ENCODE results near the gene TPSD1. TPM values are rescaled to one million over a fixed set of nuclear protein-coding genes. Genes with fewer than 3 reads are reported as not detected.

TPSD1 gene
- total RNA-seq, 1 donor from 2014 or later = not detected

DNA sequence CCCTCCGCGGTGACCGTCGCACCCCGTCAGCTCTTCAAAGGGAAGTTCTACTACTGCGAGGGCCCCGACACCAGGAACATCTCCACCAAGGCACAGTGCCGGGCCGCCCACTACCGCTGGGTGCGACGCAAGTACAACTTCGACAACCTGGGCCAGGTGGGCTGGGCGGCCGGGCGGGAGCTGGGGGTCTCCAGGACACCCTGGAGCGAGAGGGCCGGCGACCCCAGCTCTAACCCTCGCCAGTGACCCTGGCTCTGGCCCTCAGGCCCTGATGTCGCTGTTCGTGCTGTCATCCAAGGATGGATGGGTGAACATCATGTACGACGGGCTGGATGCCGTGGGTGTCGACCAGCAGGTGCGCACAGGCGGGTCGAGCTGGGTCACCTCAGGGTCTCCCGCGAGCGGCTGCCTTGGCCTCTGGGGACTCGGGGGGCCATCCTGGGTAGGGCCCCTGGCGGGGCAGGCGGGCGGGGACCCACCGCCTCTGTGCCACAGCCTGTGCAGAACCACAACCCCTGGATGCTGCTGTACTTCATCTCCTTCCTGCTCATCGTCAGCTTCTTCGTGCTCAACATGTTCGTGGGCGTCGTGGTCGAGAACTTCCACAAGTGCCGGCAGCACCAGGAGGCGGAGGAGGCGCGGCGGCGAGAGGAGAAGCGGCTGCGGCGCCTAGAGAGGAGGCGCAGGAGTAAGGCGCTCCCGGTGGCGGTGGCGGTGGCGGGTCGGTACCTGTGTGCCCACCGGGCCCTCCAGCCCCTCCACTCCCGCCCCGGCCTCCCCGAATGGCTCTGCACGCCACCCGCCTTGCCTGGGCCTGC, 44.2 kb upstream of the TPSD1 start:
- H3K36me3 Mint-ChIP-seq = no peaks in the 10 kb centered on the region
- TF ChIP-seq, protein P1, sequence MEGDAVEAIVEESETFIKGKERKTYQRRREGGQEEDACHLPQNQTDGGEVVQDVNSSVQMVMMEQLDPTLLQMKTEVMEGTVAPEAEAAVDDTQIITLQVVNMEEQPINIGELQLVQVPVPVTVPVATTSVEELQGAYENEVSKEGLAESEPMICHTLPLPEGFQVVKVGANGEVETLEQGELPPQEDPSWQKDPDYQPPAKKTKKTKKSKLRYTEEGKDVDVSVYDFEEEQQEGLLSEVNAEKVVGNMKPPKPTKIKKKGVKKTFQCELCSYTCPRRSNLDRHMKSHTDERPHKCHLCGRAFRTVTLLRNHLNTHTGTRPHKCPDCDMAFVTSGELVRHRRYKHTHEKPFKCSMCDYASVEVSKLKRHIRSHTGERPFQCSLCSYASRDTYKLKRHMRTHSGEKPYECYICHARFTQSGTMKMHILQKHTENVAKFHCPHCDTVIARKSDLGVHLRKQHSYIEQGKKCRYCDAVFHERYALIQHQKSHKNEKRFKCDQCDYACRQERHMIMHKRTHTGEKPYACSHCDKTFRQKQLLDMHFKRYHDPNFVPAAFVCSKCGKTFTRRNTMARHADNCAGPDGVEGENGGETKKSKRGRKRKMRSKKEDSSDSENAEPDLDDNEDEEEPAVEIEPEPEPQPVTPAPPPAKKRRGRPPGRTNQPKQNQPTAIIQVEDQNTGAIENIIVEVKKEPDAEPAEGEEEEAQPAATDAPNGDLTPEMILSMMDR (conservative IDR thresholded peaks at IDR 0.05) = no peak
- H3K4me3 Mint-ChIP-seq = no peak overlapping the region
- H3K9me3 Mint-ChIP-seq = no peaks in the 10 kb centered on the region
- no peak overlapping the region for H3K27ac Mint-ChIP-seq
- H3K27me3 Mint-ChIP-seq = no peaks in the 10 kb centered on the region
- no peaks in the 10 kb centered on the region for H3K4me1 Mint-ChIP-seq (ENCODE audit: unreplicated experiment)
- no peak for DNase-seq (ENCODE audit: extremely low spot score, unreplicated experiment)

DNA sequence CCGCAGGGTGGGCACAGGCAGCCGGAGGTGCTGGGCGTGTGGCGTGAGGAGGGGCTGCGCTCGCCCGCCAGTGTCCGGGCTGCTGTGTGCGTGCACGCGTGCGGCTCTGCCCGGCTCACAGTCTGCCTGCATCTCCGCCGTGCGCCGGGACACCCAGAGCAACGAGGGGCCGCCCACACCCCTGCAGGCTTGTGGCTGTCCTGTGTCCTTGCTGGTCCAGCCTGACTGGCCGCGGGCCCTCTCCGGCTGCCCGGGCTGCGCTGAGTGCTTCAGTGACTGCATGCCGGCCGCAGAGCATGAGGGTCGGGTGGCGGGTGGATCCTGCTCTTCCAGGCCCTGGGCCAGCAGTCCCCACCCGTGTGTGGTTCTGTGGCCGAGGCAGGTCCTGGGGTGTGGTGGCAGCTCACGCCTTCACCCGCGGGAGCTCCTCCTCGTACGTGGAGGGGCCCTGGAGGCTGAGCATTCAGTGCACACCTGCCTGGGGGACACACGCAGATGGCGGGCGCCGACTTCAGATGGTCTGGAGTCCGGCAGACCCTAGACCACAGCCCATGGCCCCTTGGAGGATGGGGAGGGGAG, 43.2 kb upstream of the TPSD1 start:
- no peak for DNase-seq (ENCODE audit: extremely low spot score, unreplicated experiment)
- Mint-ChIP-seq H3K36me3 (no peaks in the 10 kb centered on the region), H3K4me3 (no peak overlapping the region), H3K27me3 (no peaks in the 10 kb centered on the region), H3K9me3 (no peaks in the 10 kb centered on the region), H3K27ac (no peak overlapping the region), H3K4me1 (ENCODE audit: unreplicated experiment) (no peaks in the 10 kb centered on the region)
- TF ChIP-seq, protein P1 (conservative IDR thresholded peaks at IDR 0.05) = no peak

DNA sequence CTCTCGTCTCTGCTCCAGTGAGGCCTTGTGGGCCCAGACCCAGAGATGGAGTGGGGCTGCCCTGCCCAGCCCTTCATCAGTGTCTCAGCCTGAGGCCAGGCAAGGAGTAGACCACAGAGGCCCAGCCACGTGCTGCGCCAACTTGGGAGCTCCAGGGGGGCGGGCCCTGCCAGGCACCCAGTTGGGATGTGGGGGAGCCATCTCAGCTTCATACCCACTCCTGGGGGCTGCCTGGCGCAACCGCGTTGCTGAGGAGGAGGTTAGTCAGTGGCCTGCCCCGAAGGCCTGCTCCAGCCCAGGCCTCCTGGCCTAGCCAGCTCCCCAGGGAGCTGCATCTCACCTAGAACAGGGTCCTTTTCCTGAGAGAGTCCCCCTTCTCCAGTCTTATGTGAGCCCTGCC, 42.6 kb upstream of the TPSD1 start:
- no peak for DNase-seq (ENCODE audit: extremely low spot score, unreplicated experiment)
- H3K9me3 Mint-ChIP-seq = no peaks in the 10 kb centered on the region
- H3K36me3 Mint-ChIP-seq = no peaks in the 10 kb centered on the region
- no peaks in the 10 kb centered on the region for H3K27me3 Mint-ChIP-seq
- TF ChIP-seq, protein P1 (conservative IDR thresholded peaks at IDR 0.05) = no peak
- no peaks in the 10 kb centered on the region for H3K4me1 Mint-ChIP-seq (ENCODE audit: unreplicated experiment)
- no peak overlapping the region for H3K4me3 Mint-ChIP-seq
- H3K27ac Mint-ChIP-seq = no peak overlapping the region

DNA sequence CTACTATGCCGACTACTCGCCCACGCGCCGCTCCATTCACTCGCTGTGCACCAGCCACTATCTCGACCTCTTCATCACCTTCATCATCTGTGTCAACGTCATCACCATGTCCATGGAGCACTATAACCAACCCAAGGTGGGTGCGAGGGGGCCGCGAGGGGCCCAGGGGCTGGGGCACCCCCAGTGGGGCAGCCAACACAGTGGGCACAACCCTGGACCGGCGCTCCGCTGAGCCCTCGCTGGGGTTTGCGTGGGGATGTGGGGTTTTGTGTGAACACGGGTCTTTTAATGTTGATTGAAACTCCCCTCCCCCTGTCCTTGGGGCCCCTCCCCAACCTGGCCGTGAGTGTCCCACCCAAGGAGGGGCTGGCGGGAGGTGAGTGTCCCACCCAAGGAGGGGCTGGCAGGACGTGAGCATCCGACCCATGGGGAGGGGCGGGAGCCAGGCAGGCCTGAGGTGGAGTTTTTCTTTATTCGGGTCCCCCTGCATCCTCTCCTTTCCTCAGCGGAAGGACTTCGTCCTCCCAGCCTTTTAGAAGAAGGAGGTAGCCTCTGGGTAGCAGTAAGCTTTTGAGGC, 42.0 kb upstream of the TPSD1 start:
- Mint-ChIP-seq H3K4me1 (ENCODE audit: unreplicated experiment) (no peaks in the 10 kb centered on the region), H3K9me3 (no peaks in the 10 kb centered on the region), H3K36me3 (no peaks in the 10 kb centered on the region), H3K27ac (no peak overlapping the region), H3K4me3 (no peak overlapping the region), H3K27me3 (no peaks in the 10 kb centered on the region)
- TF ChIP-seq, protein P1 (conservative IDR thresholded peaks at IDR 0.05) = no peak
- DNase-seq (ENCODE audit: extremely low spot score, unreplicated experiment) = no peak

DNA sequence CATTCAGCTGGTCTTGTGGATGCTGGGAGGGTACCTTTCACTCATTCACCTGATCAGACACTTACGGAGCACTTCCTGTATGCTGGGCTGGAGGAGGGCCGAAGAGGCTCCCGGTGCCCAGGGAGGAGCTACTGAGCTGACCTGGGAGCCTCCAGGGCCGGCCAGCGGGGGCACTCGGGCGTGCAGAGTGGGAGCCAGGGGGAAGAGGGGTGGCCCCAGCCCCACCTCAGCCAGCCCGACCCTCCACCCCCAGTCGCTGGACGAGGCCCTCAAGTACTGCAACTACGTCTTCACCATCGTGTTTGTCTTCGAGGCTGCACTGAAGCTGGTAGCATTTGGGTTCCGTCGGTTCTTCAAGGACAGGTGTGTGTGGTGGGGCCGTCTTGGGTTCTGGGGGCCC, 41.1 kb upstream of the TPSD1 start:
- Mint-ChIP-seq H3K36me3 (no peaks in the 10 kb centered on the region), H3K9me3 (no peaks in the 10 kb centered on the region), H3K4me1 (ENCODE audit: unreplicated experiment) (no peaks in the 10 kb centered on the region), H3K27me3 (no peaks in the 10 kb centered on the region), H3K4me3 (no peak overlapping the region), H3K27ac (no peak overlapping the region)
- DNase-seq (ENCODE audit: extremely low spot score, unreplicated experiment) = no peak
- TF ChIP-seq, protein P1 (conservative IDR thresholded peaks at IDR 0.05) = no peak
